RWPE2 (cell line): ENCODE measurements around the gene EHMT2.

ENCODE experiments used
- ATAC-seq: fragments of 200-7000 bp; cut with Tn5 transposase; 3 replicates; pipeline ENCODE4 v1.9.1; 2021; ENCODE audit warnings: low read depth
- DNase-seq: peaks from one replicate; pipeline ENCODE4 v3.0.0-alpha.2; 2020; ENCODE audit warnings: low spot score
- H3K27ac ChIP-seq: fragments of 450-650 bp; 2 replicates; pipeline ENCODE4 v1.5.1; 2017; ENCODE audit warnings: mild to moderate bottlenecking; ENCODE audit not compliant: poor library complexity, severe bottlenecking
- H3K27me3 ChIP-seq: fragments of 250-450 bp; sonication (Bioruptor Pico); 2 replicates; pipeline ENCODE4 v1.5.1; 2021; ENCODE audit warnings: mild to moderate bottlenecking, moderate library complexity; ENCODE audit not compliant: insufficient read depth, poor library complexity, severe bottlenecking
- H3K36me3 ChIP-seq: fragments of 250-450 bp; sonication (Bioruptor Pico); 2 replicates; pipeline ENCODE4 v1.5.1; 2020; ENCODE audit warnings: low read depth, mild to moderate bottlenecking, moderate library complexity
- H3K4me1 ChIP-seq: fragments of 250-450 bp; sonication (Bioruptor Pico); 2 replicates; pipeline ENCODE4 v1.5.1; 2021; ENCODE audit warnings: mild to moderate bottlenecking, moderate library complexity; ENCODE audit not compliant: insufficient read depth, poor library complexity, severe bottlenecking
- H3K4me3 ChIP-seq: fragments of 250-450 bp; sonication (Bioruptor Pico); 2 replicates; pipeline ENCODE4 v1.5.1; 2021; ENCODE audit warnings: mild to moderate bottlenecking, moderate library complexity; ENCODE audit not compliant: severe bottlenecking
- H3K9me3 ChIP-seq: fragments of 250-450 bp; sonication (Bioruptor Pico); 2 replicates; pipeline ENCODE4 v1.5.1; 2021; ENCODE audit warnings: mild to moderate bottlenecking, moderate library complexity; ENCODE audit not compliant: severe bottlenecking
- CTCF ChIP-seq: fragments of 450-650 bp; IDR thresholded peaks from one replicate; pipeline ENCODE4 v1.5.1; 2017; ENCODE audit warnings: mild to moderate bottlenecking, moderate library complexity; ENCODE audit not compliant: poor library complexity, severe bottlenecking

The EHMT2 gene

DNA sequence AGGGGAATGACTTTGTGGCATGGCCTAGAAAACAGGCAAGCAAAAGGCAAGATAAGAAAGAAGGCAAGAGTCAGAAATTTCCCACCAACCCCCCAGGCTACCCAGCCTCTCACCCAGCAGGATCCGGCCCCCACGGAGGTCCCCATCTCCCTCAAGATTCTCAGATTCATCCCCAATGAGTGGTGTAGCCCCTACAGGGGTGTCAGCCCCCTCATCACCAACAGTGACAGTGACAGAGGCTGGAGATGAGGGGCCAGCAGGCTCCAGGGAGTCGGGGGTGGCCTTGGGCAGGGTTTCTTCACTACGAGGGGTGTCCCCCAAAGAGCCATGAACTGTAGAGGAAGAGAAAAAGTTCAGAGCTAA is 1.0 kb downstream of the EHMT2 start:
- H3K27ac ChIP-seq = peak overlapping the region; percentile 58
- ATAC-seq (no peak), DNase-seq (no peak)
- peaks cover 43% of the 10 kb centered on the region for H3K36me3 ChIP-seq
- H3K9me3 ChIP-seq = no peaks in the 10 kb centered on the region
- no peak for TF ChIP-seq CTCF
- peaks cover 4% of the 10 kb centered on the region for H3K4me1 ChIP-seq
- no peaks in the 10 kb centered on the region for H3K27me3 ChIP-seq
- H3K4me3 ChIP-seq = peak overlapping the region; percentile 67

GRCh38 chr6:31892821-31893220 is 4.7 kb downstream of the EHMT2 start:
- Histone ChIP-seq H3K9me3 (no peaks in the 10 kb centered on the region), H3K36me3 (peaks cover 72% of the 10 kb centered on the region), H3K4me1 (no peaks in the 10 kb centered on the region), H3K27ac (no peak overlapping the region), H3K27me3 (no peaks in the 10 kb centered on the region), H3K4me3 (no peak overlapping the region)
- TF ChIP-seq CTCF = no peak
- no peak for ATAC-seq
- DNase-seq = no peak

DNA sequence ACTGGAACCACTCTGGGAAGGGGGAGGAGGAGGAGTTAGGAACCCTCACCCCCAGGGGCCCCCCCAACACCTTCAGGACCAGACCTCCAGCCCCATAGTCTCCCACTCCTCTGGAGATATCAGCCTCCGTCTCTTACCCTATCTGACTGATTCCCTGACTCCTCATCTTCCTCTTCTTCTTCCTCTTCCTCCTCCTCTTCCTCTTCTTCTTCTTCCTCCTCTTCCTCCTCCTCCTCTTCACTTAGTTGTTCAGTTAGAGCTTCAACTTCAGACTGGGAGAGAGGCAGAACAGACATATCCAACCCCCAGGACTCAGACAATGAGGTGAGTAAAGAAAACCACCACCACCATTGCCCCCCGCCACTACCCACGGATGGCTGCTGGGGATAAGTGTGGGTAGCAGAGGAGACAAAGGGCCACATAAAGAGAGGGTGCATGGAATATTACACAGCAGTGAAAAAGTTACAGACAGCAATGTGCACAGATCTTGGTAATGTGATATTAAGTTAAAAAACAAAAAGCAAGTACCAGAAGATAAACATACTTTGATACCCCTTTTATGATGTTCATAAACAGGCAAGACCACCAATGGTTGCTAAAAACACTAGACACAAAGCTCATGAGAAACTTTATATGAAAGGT is 8.0 kb downstream of the EHMT2 start:
- Histone ChIP-seq H3K4me3 (no peak overlapping the region), H3K36me3 (peaks cover 84% of the 10 kb centered on the region), H3K9me3 (no peaks in the 10 kb centered on the region), H3K27ac (no peak overlapping the region), H3K4me1 (no peaks in the 10 kb centered on the region), H3K27me3 (no peaks in the 10 kb centered on the region)
- TF ChIP-seq CTCF = no peak
- ATAC-seq = no peak
- no peak for DNase-seq

- Histone ChIP-seq H3K36me3 (peaks cover 82% of the 10 kb centered on the region), H3K27ac (no peak overlapping the region), H3K4me1 (no peaks in the 10 kb centered on the region), H3K4me3 (no peak overlapping the region), H3K9me3 (no peaks in the 10 kb centered on the region), H3K27me3 (no peaks in the 10 kb centered on the region)
- ATAC-seq (peak; percentile 19; the same call in 1 of the 3 replicates), DNase-seq (no peak)
- peak; percentile 69 for TF ChIP-seq CTCF
These were observed 8.9 kb downstream of the EHMT2 start for GRCh38 chr6:31888276-31889258.
